HG02938 (cell line): ENCODE measurements around the gene C1RL.
"Not testable (repeated sequence)": the region's sequence is repeated elsewhere in the genome, so short reads cannot be mapped to it uniquely, and the experiment has no call there.

Experiments used
- ATAC-seq: cut with Tn5 transposase; IDR thresholded peaks from one replicate; pipeline ENCODE4 v1.9.1; 2021; ENCODE audit warnings: mild to moderate bottlenecking, moderate library complexity; ENCODE audit not compliant: unreplicated experiment

C1RL gene

GRCh38 chr12:7116196-7116595 lies 7.2 kb upstream of the C1RL start:
- no peak for ATAC-seq

- ATAC-seq: no peak
Measured at GRCh38 chr12:7114851-7115250, 5.8 kb upstream of the C1RL start.

- ATAC-seq: no peak
Measured at GRCh38 chr12:7114008-7114407, 5.0 kb upstream of the C1RL start.

- no peak for ATAC-seq
Measured at GRCh38 chr12:7113389-7113871, 4.4 kb upstream of the C1RL start.

GRCh38 chr12:7112041-7112440 lies 3.0 kb upstream of the C1RL start:
- ATAC-seq: no peak

GRCh38 chr12:7110661-7111060 lies 1.6 kb upstream of the C1RL start:
- no peak for ATAC-seq

GRCh38 chr12:7109572-7109920 lies 532 bp upstream of the C1RL start:
- no peak for ATAC-seq

- peak; percentile 83 for ATAC-seq
Measured at GRCh38 chr12:7108003-7108795, 815 bp downstream of the C1RL start.

GRCh38 chr12:7107636-7108002 lies 1.4 kb downstream of the C1RL start:
- no peak for ATAC-seq

- ATAC-seq: not testable (repeated sequence)
Measured at GRCh38 chr12:7107181-7107580, 1.8 kb downstream of the C1RL start.

- no peak for ATAC-seq
Measured at GRCh38 chr12:7106082-7106481, 2.9 kb downstream of the C1RL start.

GRCh38 chr12:7103837-7104584 lies 5.0 kb downstream of the C1RL start:
- ATAC-seq: no peak

- ATAC-seq: no peak
Measured at GRCh38 chr12:7102582-7102981, 6.4 kb downstream of the C1RL start.

- ATAC-seq: no peak
Measured at GRCh38 chr12:7101694-7102131, 7.3 kb downstream of the C1RL start.

GRCh38 chr12:7101047-7101693 lies 7.8 kb downstream of the C1RL start:
- ATAC-seq: no peak

GRCh38 chr12:7100239-7100638 lies 8.8 kb downstream of the C1RL start:
- ATAC-seq: no peak

GRCh38 chr12:7099290-7099996 lies 9.6 kb downstream of the C1RL start:
- no peak for ATAC-seq

GRCh38 chr12:7096979-7097378 lies 12.0 kb downstream of the C1RL start:
- no peak for ATAC-seq

GRCh38 chr12:7096006-7096932 lies 12.7 kb downstream of the C1RL start:
- ATAC-seq: no peak

- no peak for ATAC-seq
Measured at GRCh38 chr12:7093892-7094291, 15.1 kb downstream of the C1RL start.
